HepG2 (cell line): ENCODE measurements around the gene CFAP99. TPM values are rescaled to one million over a fixed set of nuclear protein-coding genes. Genes with fewer than 3 reads are reported as not detected.

Experiments
- ATRX ChIP-seq: sonication (generic); formaldehyde crosslinking; IDR thresholded peaks from 2 replicates; pipeline ENCODE4 v1.4.0; 2020; ENCODE audit warnings: missing genetic modification reagents, borderline replicate concordance
- CCDC6 ChIP-seq: sonication (generic); formaldehyde crosslinking; IDR thresholded peaks from 2 replicates; pipeline ENCODE4 v1.8.1; 2022; ENCODE audit warnings: mild to moderate bottlenecking, missing genetic modification reagents, moderate library complexity
- IRF2 ChIP-seq: IDR thresholded peaks from 2 replicates; pipeline ENCODE4 v1.6.1; 2018; ENCODE audit warnings: missing genetic modification reagents, missing compliant biosample characterization
- MED13 ChIP-seq: sonication (generic); formaldehyde crosslinking; IDR thresholded peaks from 2 replicates; pipeline ENCODE4 v1.5.0; 2020; ENCODE audit warnings: missing genetic modification reagents
- MXD4 ChIP-seq: IDR thresholded peaks from 2 replicates; pipeline ENCODE4 v1.6.1; 2016; ENCODE audit warnings: mild to moderate bottlenecking, missing biosample characterization, missing genetic modification reagents
- NFIC ChIP-seq: IDR thresholded peaks from 2 replicates; pipeline ENCODE4 v1.6.1; 2012; ENCODE audit warnings: mild to moderate bottlenecking, low read length, inconsistent platforms
- RFX1 ChIP-seq: fragments of 450-650 bp; IDR thresholded peaks from 2 replicates; pipeline ENCODE4 v1.6.1; 2017
- SNAPC4 ChIP-seq: sonication (generic); formaldehyde crosslinking; IDR thresholded peaks from 2 replicates; pipeline ENCODE4 v1.4.0; 2020; ENCODE audit warnings: mild to moderate bottlenecking, missing genetic modification reagents
- SNAPC5 ChIP-seq: sonication (generic); formaldehyde crosslinking; IDR thresholded peaks from 2 replicates; pipeline ENCODE4 v1.8.1; 2023; ENCODE audit warnings: mild to moderate bottlenecking, missing genetic modification reagents, borderline replicate concordance
- TMF1 ChIP-seq: sonication (generic); formaldehyde crosslinking; IDR thresholded peaks from 2 replicates; pipeline ENCODE4 v1.8.1; 2022; ENCODE audit warnings: low read depth, missing genetic modification reagents
- ZC3H13 ChIP-seq: sonication (generic); formaldehyde crosslinking; IDR thresholded peaks from 2 replicates; pipeline ENCODE4 v1.8.1; 2023; ENCODE audit warnings: mild to moderate bottlenecking, missing genetic modification reagents, moderate library complexity
- ZNF142 ChIP-seq: sonication (generic); formaldehyde crosslinking; IDR thresholded peaks from 2 replicates; pipeline ENCODE4 v1.4.0; 2020; ENCODE audit warnings: missing genetic modification reagents
- ZNF598 ChIP-seq: sonication (generic); formaldehyde crosslinking; IDR thresholded peaks from 2 replicates; pipeline ENCODE4 v1.5.1; 2020; ENCODE audit warnings: mild to moderate bottlenecking, missing genetic modification reagents, borderline replicate concordance
- ZNF670 ChIP-seq: sonication (generic); formaldehyde crosslinking; IDR thresholded peaks from 2 replicates; pipeline ENCODE4 v1.8.0; 2022; ENCODE audit warnings: mild to moderate bottlenecking, missing genetic modification reagents, borderline replicate concordance
- ZNF761 ChIP-seq: sonication (generic); formaldehyde crosslinking; conservative IDR thresholded peaks from 2 replicates; pipeline ENCODE4 v1.4.0; 2020; ENCODE audit warnings: mild to moderate bottlenecking, missing genetic modification reagents
- ZUFSP ChIP-seq: sonication (generic); formaldehyde crosslinking; IDR thresholded peaks from 2 replicates; pipeline ENCODE4 v1.9.0; 2021; ENCODE audit warnings: missing genetic modification reagents, mild to moderate bottlenecking, borderline replicate concordance
- polyA plus RNA-seq, 8 experiments: library from polyadenylated mRNA; depleted of rRNA in 3 of 8; stranded (reverse) in 7 of 8; unstranded in 1 of 8; fragments of >200 nt; fragmentation: Illumina TruSeq in 4 of 8; extraction: Trizol in 4 of 8; gene quantifications; 2 replicates each; pipeline versions ENCODE4 v1.2.1 to v1.2.3, GENCODE V29; 2011 to 2016; ENCODE audit warnings: low read depth in 4 of 8, missing spikeins in 1 of 8, mixed read lengths in 1 of 8; ENCODE audit not compliant: insufficient read depth in 1 of 8
- total RNA-seq, 5 experiments: library from RNA; depleted of rRNA; stranded (reverse); fragments of >200 nt; fragmentation: Illumina TruSeq; extraction: Trizol; gene quantifications; 2 replicates each; pipeline ENCODE4 v1.2.3, GENCODE V29; 2016; ENCODE audit warnings: low read depth in 1 of 5

CFAP99 gene
- total and polyA plus RNA-seq, 2 of the 13 experiments (the other 11 are each of a cell fraction or from before 2014, with no cell fraction given): not detected

- TF ChIP-seq ZNF142 (CRISPR knock-in tag) (no peak), TMF1 (CRISPR knock-in tag) (peak; percentile 30; the same call in 1 of the 2 replicates), RFX1 (no peak), IRF2 (CRISPR knock-in tag) (no peak), CCDC6 (no peak), ZNF761 (CRISPR knock-in tag) (no peak; the same call in 1 of the 2 replicates), MXD4 (no peak), ZUFSP (CRISPR knock-in tag) (no peak), ZNF598 (peak; percentile 29; the same call in 1 of the 2 replicates), ZNF670 (CRISPR knock-in tag) (no peak), ZC3H13 (CRISPR knock-in tag) (no peak), ATRX (CRISPR knock-in tag) (no peak), SNAPC4 (CRISPR knock-in tag) (no peak), MED13 (CRISPR knock-in tag) (no peak), SNAPC5 (CRISPR knock-in tag) (peak; percentile 32; the same call in 1 of the 2 replicates), NFIC (no peak)
Measured at GRCh38 chr4:2469192-2469984, 50.6 kb downstream of the CFAP99 start (continued).
